OCI-LY1 (cell line): Measurements from ENCODE around the gene ASAP3.

Experiments used
- H2AFZ ChIP-seq: fragments of 200-600 bp; sonication (generic), shearing (Covaris generic); 2 replicates; pipeline ENCODE4 v1.6.0; 2014; ENCODE audit warnings: antibody characterized with exemption, mild to moderate bottlenecking, low read length
- H3F3A ChIP-seq: fragments of 200-600 bp; sonication (generic), shearing (Covaris generic); 2 replicates; pipeline ENCODE4 v1.6.0; 2014; ENCODE audit warnings: mild to moderate bottlenecking, antibody characterized with exemption, low read length, moderate library complexity; ENCODE audit not compliant: insufficient read depth
- H3K27ac ChIP-seq: fragments of 200-600 bp; sonication (generic); 2 replicates; pipeline ENCODE4 v1.5.1; 2014; ENCODE audit warnings: low read length, mixed run types, mild to moderate bottlenecking, low read depth; ENCODE audit not compliant: poor library complexity, severe bottlenecking
- H3K27me3 ChIP-seq: fragments of 200-600 bp; sonication (generic); 2 replicates; pipeline ENCODE4 v1.6.0; 2014; ENCODE audit warnings: antibody characterized with exemption, mild to moderate bottlenecking, low read length, moderate library complexity; ENCODE audit not compliant: insufficient read depth
- H3K36me3 ChIP-seq: fragments of 200-600 bp; sonication (generic); 2 replicates; pipeline ENCODE4 v1.6.1; 2014; ENCODE audit warnings: mild to moderate bottlenecking, antibody characterized with exemption, low read length, moderate library complexity, mixed read lengths; ENCODE audit not compliant: insufficient read depth
- H3K4me1 ChIP-seq: fragments of 200-600 bp; sonication (generic); 2 replicates; pipeline ENCODE4 v1.5.1; 2014; ENCODE audit warnings: mild to moderate bottlenecking, low read length, moderate library complexity; ENCODE audit not compliant: insufficient read depth, severe bottlenecking
- H3K4me2 ChIP-seq: fragments of 200-600 bp; sonication (generic), shearing (Covaris generic); 2 replicates; pipeline ENCODE4 v1.6.1; 2014; ENCODE audit warnings: low read length
- H3K4me3 ChIP-seq: fragments of 200-600 bp; sonication (generic); 2 replicates; pipeline ENCODE4 v1.5.1; 2014; ENCODE audit warnings: low read length, low read depth, mild to moderate bottlenecking, mixed read lengths; ENCODE audit not compliant: poor library complexity, severe bottlenecking
- H3K79me2 ChIP-seq: fragments of 200-600 bp; shearing (Covaris generic); 2 replicates; pipeline ENCODE4 v1.6.1; 2016; ENCODE audit warnings: mixed run types, low read length, mixed read lengths; ENCODE audit not compliant: insufficient read depth
- H3K9ac ChIP-seq: fragments of 200-600 bp; sonication (generic), shearing (Covaris generic); 2 replicates; pipeline ENCODE4 v1.6.1; 2014; ENCODE audit warnings: mild to moderate bottlenecking, low read length, mixed read lengths
- H3K9me2 ChIP-seq: fragments of 200-600 bp; sonication (generic), shearing (Covaris generic); 2 replicates; pipeline ENCODE4 v1.6.1; 2014; ENCODE audit warnings: low read depth, mild to moderate bottlenecking, low read length, mixed read lengths
- H3K9me3 ChIP-seq: fragments of 200-600 bp; shearing (Covaris generic); 2 replicates; pipeline ENCODE4 v1.6.1; 2014; ENCODE audit warnings: low read length, mixed read lengths
- H4K20me1 ChIP-seq: fragments of 200-600 bp; sonication (generic), shearing (Covaris generic); 2 replicates; pipeline ENCODE4 v1.6.0; 2016; ENCODE audit warnings: mild to moderate bottlenecking, low read length; ENCODE audit not compliant: insufficient read depth
- EZH2 ChIP-seq: fragments of 200-600 bp; sonication (generic), shearing (Covaris generic); IDR thresholded peaks from 2 replicates; pipeline ENCODE4 v1.8.0; 2017; ENCODE audit warnings: borderline replicate concordance, mixed run types, mild to moderate bottlenecking, antibody characterized with exemption, low read length, moderate library complexity, mixed read lengths
- TF ChIP-seq, protein P1 (sequence below): fragments of 200-600 bp; sonication (generic), shearing (Covaris generic); IDR thresholded peaks from 2 replicates; pipeline ENCODE4 v1.5.1; 2017; ENCODE audit warnings: mild to moderate bottlenecking, antibody characterized with exemption, low read length, moderate library complexity, mixed read lengths

The ASAP3 gene

DNA sequence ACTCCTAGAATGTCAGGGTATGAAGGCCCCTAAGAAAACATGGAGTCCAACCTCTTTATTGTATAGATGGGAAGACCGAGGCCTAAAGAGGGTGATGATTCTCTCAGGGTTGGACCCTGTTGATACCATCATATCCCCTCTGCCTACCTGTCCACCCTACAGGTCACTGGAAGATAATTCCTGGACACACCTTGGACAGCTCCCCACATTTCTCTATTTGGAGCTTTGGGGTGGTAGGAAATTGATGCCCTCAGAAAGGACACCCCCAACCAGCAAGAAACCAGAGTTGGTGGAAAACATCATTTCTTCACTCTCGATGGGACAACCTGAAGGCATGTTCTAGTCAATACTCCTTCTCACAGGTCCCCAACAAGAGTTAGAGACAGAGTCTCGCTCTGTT is 56.4 kb downstream of the ASAP3 start:
- Histone ChIP-seq H3K4me1 (no peaks in the 10 kb centered on the region), H3K27me3 (peaks cover 15% of the 10 kb centered on the region; the same call in 1 of the 2 replicates), H3K36me3 (no peaks in the 10 kb centered on the region), H3K4me3 (no peak overlapping the region), H3K9me3 (no peaks in the 10 kb centered on the region), H3F3A (no peaks in the 10 kb centered on the region), H2AFZ (no peak overlapping the region), H3K4me2 (no peak overlapping the region), H4K20me1 (no peaks in the 10 kb centered on the region), H3K79me2 (no peaks in the 10 kb centered on the region), H3K27ac (no peak overlapping the region), H3K9me2 (no peaks in the 10 kb centered on the region), H3K9ac (no peak overlapping the region)
- no peak for TF ChIP-seq EZH2
- TF ChIP-seq, protein P1, sequence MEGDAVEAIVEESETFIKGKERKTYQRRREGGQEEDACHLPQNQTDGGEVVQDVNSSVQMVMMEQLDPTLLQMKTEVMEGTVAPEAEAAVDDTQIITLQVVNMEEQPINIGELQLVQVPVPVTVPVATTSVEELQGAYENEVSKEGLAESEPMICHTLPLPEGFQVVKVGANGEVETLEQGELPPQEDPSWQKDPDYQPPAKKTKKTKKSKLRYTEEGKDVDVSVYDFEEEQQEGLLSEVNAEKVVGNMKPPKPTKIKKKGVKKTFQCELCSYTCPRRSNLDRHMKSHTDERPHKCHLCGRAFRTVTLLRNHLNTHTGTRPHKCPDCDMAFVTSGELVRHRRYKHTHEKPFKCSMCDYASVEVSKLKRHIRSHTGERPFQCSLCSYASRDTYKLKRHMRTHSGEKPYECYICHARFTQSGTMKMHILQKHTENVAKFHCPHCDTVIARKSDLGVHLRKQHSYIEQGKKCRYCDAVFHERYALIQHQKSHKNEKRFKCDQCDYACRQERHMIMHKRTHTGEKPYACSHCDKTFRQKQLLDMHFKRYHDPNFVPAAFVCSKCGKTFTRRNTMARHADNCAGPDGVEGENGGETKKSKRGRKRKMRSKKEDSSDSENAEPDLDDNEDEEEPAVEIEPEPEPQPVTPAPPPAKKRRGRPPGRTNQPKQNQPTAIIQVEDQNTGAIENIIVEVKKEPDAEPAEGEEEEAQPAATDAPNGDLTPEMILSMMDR, result no peak

DNA sequence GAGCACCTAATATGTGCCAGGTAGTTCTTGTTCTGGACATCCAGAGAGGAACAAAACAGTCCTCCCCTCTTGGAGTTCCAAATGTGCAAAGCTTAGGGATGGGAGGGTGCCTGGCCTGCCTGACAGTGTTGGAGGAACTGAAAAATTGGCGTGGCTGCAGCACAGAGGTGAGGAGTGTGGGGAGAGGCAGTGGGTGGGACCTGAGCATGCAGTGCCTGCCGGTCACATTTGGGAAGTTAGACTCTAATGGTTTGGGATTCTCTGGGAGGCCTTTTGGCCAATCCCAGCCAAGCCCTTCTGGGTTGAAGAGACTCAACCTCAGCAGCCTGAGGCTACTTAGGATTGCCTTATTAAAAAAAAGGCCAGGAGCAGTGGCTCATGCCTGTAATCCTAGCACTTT is 57.2 kb downstream of the ASAP3 start:
- Histone ChIP-seq H3K27me3 (peaks cover 15% of the 10 kb centered on the region; the same call in 1 of the 2 replicates), H3K9me2 (no peaks in the 10 kb centered on the region), H3K4me2 (no peak overlapping the region), H3K27ac (no peak overlapping the region), H3K4me3 (no peak overlapping the region), H3K9me3 (no peaks in the 10 kb centered on the region), H4K20me1 (no peaks in the 10 kb centered on the region), H3K9ac (no peak overlapping the region), H2AFZ (no peak overlapping the region), H3K79me2 (no peaks in the 10 kb centered on the region), H3K4me1 (no peaks in the 10 kb centered on the region), H3K36me3 (no peaks in the 10 kb centered on the region), H3F3A (no peaks in the 10 kb centered on the region)
- TF ChIP-seq, protein P1, result no peak
- no peak for TF ChIP-seq EZH2

DNA sequence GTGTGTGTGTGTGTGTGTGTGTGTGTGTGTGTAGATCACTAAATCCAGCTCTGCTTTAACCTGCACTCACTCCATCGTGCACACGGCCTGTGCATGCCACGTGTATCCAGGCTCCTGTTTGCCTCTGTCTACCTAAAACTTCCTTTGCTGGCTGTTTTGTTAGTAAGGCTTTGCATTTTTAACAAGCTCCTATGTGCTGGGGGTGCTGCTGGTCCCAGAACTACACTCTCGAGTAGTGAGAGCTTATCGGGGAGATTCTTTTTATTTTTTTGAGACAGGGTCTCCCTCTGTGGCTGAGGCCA is 58.8 kb downstream of the ASAP3 start:
- Histone ChIP-seq H3K9me3 (no peaks in the 10 kb centered on the region), H3K9ac (no peak overlapping the region), H3K36me3 (no peaks in the 10 kb centered on the region), H3K4me2 (no peak overlapping the region), H3K27me3 (peaks cover 15% of the 10 kb centered on the region; the same call in 1 of the 2 replicates), H3K4me3 (no peak overlapping the region), H3K27ac (no peak overlapping the region), H4K20me1 (no peaks in the 10 kb centered on the region), H3F3A (no peaks in the 10 kb centered on the region), H3K9me2 (no peaks in the 10 kb centered on the region), H2AFZ (no peak overlapping the region), H3K4me1 (no peaks in the 10 kb centered on the region), H3K79me2 (no peaks in the 10 kb centered on the region)
- no peak for TF ChIP-seq EZH2
- TF ChIP-seq, protein P1, result no peak
